B cell (primary cell): ENCODE measurements around the gene DPAGT1. TPM values are rescaled to one million over a fixed set of nuclear protein-coding genes. Genes with fewer than 3 reads are reported as not detected.
A peak's percentile ranks its signal among the peaks of the same experiment; 100 is the strongest.

Source experiments
- ATAC-seq: fragments of 200-7000 bp; cut with Tn5 transposase; one replicate; pipeline ENCODE4 v1.10.0; 2021; ENCODE audit warnings: low read depth, mild to moderate bottlenecking, moderate number of reproducible peaks, moderate library complexity
- CTCF ChIA-PET: fragments of 350-600 bp; sonication (Branson Sonifier 250); formaldehyde crosslinking; loops from one replicate; lab custom pipeline; 2021; ENCODE audit warnings: antibody characterized with exemption, inconsistent platforms; lab: Charles Lee
- POLR2A ChIA-PET: fragments of 350-600 bp; sonication (Branson Sonifier 250); formaldehyde crosslinking; loops from one replicate; lab custom pipeline; 2021; ENCODE audit warnings: antibody characterized with exemption; lab: Charles Lee
- DNase-seq: peaks from one replicate; pipeline ENCODE4 v3.0.0; 2013
- H2AFZ ChIP-seq: 2 replicates; pipeline ENCODE4 v1.6.1; 2012; ENCODE audit warnings: mild to moderate bottlenecking, low read depth, low read length; ENCODE audit not compliant: insufficient read depth, poor library complexity, severe bottlenecking
- H3K27ac ChIP-seq, 2 donors: 1 replicate in 1 of 2; 2 replicates in 1 of 2; pipeline ENCODE4 v1.5.1; 2012 to 2013; ENCODE audit warnings: low read length in 2 of 2, mild to moderate bottlenecking in 2 of 2, moderate library complexity in 1 of 2
- H3K27me3 ChIP-seq, 4 experiments: fragments of 200-600 bp in 1 of 4; sonication (generic) in 1 of 4; replicated peaks in 1 of 4; 1 replicate in 2 of 4; 2 replicates in 2 of 4; pipeline versions ENCODE4 v1.6.1 to v1.7.0; 2013 to 2016; ENCODE audit warnings: low read length in 3 of 4, mild to moderate bottlenecking in 2 of 4, mixed read lengths in 1 of 4, moderate library complexity in 1 of 4; ENCODE audit not compliant: insufficient read depth in 4 of 4, control insufficient read depth in 3 of 4; ENCODE audit errors: control extremely low read depth in 1 of 4
- H3K36me3 ChIP-seq, 2 experiments: replicated peaks in 1 of 2; 1 replicate in 1 of 2; 2 replicates in 1 of 2; pipeline versions ENCODE4 v1.6.1 to v1.7.1; 2013; ENCODE audit warnings: low read length in 1 of 2; ENCODE audit not compliant: insufficient read depth in 2 of 2, control insufficient read depth in 1 of 2; ENCODE audit errors: control extremely low read depth in 1 of 2, extremely low read depth in 1 of 2
- H3K4me1 ChIP-seq, 2 donors: fragments of 200-600 bp in 1 of 2; sonication (generic) in 1 of 2; 1 replicate in 1 of 2; 2 replicates in 1 of 2; pipeline versions ENCODE4 v1.5.1 to v1.6.1; 2013 to 2017; ENCODE audit warnings: low read length in 2 of 2; ENCODE audit not compliant: control insufficient read depth in 2 of 2, insufficient read depth in 2 of 2
- H3K4me2 ChIP-seq: replicated peaks from 2 replicates; pipeline ENCODE3; 2012; ENCODE audit warnings: mild to moderate bottlenecking, low read depth, low read length; ENCODE audit not compliant: poor library complexity, severe bottlenecking
- H3K4me3 ChIP-seq, 5 experiments: fragments of 200-600 bp in 1 of 5; sonication (generic) in 1 of 5; 1 replicate in 3 of 5; 2 replicates in 2 of 5; pipeline versions ENCODE4 v1.5.1 to v1.7.0; 2011 to 2016; ENCODE audit warnings: low read length in 4 of 5, mild to moderate bottlenecking in 4 of 5, low read depth in 2 of 5, control low read depth in 1 of 5, moderate library complexity in 1 of 5; ENCODE audit not compliant: insufficient read depth in 1 of 5; ENCODE audit errors: control extremely low read depth in 1 of 5, extremely low read depth in 1 of 5
- H3K79me2 ChIP-seq: fragments of 200-600 bp; sonication (generic); one replicate; pipeline ENCODE4 v1.6.0; 2016; ENCODE audit warnings: low read length; ENCODE audit not compliant: control insufficient read depth, insufficient read depth
- H3K9ac ChIP-seq: fragments of 200-600 bp; sonication (generic); 2 replicates; pipeline ENCODE4 v1.6.1; 2017; ENCODE audit warnings: mild to moderate bottlenecking, low read length, moderate library complexity
- H3K9me3 ChIP-seq, 3 donors: one replicate each; pipeline versions ENCODE4 v1.6.1 to v1.7.1; 2013; ENCODE audit warnings: low read length in 2 of 3; ENCODE audit not compliant: control insufficient read depth in 2 of 3, insufficient read depth in 1 of 3; ENCODE audit errors: control extremely low read depth in 1 of 3
- H4K20me1 ChIP-seq: 2 replicates; pipeline ENCODE4 v1.6.0; 2012; ENCODE audit warnings: mild to moderate bottlenecking, low read length; ENCODE audit not compliant: insufficient read depth, control insufficient read depth, poor library complexity, severe bottlenecking
- H3K27ac Mint-ChIP-seq: one replicate; pipeline ENCODE4 v1.8.0; 2021; ENCODE audit warnings: mixed read lengths
- H3K27me3 Mint-ChIP-seq: one replicate; pipeline ENCODE4 v1.8.0; 2021; ENCODE audit warnings: mixed read lengths
- H3K4me1 Mint-ChIP-seq: one replicate; pipeline ENCODE4 v1.8.0; 2021; ENCODE audit warnings: mixed read lengths
- H3K4me3 Mint-ChIP-seq: one replicate; pipeline ENCODE4 v1.8.0; 2021; ENCODE audit warnings: mixed read lengths
- H3K9me3 Mint-ChIP-seq: one replicate; pipeline ENCODE4 v1.8.0; 2022; ENCODE audit warnings: mixed read lengths; ENCODE audit not compliant: insufficient read depth
- CTCF ChIP-seq: fragments of 200-600 bp; IDR thresholded peaks from one replicate; pipeline ENCODE4 v1.8.0; 2022; ENCODE audit warnings: antibody characterized with exemption, mild to moderate bottlenecking
- EZH2 ChIP-seq: IDR thresholded peaks from 2 replicates; pipeline ENCODE4 v1.6.1; 2012; ENCODE audit warnings: borderline replicate concordance, low read depth, mild to moderate bottlenecking, moderate library complexity, low read length; ENCODE audit not compliant: insufficient read depth, poor library complexity, severe bottlenecking
- WGBS: methylation state at CpG from one replicate; pipeline ENCODE4 v1.1.5; 2013; ENCODE audit warnings: missing lambda C conversion rate; ENCODE audit not compliant: insufficient coverage; 5-methylcytosine and 5-hydroxymethylcytosine counted together
- intact Hi-C: fragments of 100-400 bp; cut with micrococcal nuclease; formaldehyde crosslinking; loops from one replicate; pipeline ENCODE4 v1.10.0; 2022
- polyA plus RNA-seq: library from polyadenylated mRNA; depleted of rRNA; stranded (reverse); fragments of >200 nt; gene quantifications from 2 replicates; pipeline ENCODE4 v1.2.3, GENCODE V29; 2012
- total RNA-seq, 2 donors: library from RNA; stranded (reverse); fragments of 120-200 nt in 1 of 2; gene quantifications; 1 replicate in 1 of 2; 2 replicates in 1 of 2; pipeline versions ENCODE4 v1.2.3 to v1.2.4, GENCODE V29; 2013 to 2022

Gene DPAGT1
- total and polyA plus RNA-seq, 2 donors (not counting 1 experiment from before 2014, with no cell fraction given), result 38.3 to 64.3 TPM

GRCh38 chr11:119077839-119078238, 23.8 kb downstream of the DPAGT1 start:
- no peaks in the 10 kb centered on the region for H3K9me3 Mint-ChIP-seq
- H3K4me3 ChIP-seq, result no peak overlapping the region
- ChIA-PET POLR2A (interaction anchor here (0.7 to 1.2 kb wide), 2 partner anchors 10 to 18 kb away, joined by 3 to 6 read pairs; partner anchors contain the start of gene VPS11), CTCF (no interaction called here)
- H3K4me1 ChIP-seq, result no peaks in the 10 kb centered on the region
- H3K9me3 ChIP-seq, result no peaks in the 10 kb centered on the region
- H3K9ac ChIP-seq, result no peak overlapping the region
- peaks cover 6% of the 10 kb centered on the region for H3K79me2 ChIP-seq
- no peaks in the 10 kb centered on the region for H3K4me1 Mint-ChIP-seq
- H3K27ac ChIP-seq, result no peak overlapping the region
- ATAC-seq (no peak), DNase-seq (no peak)
- H3K36me3 ChIP-seq, result peaks cover 4 to 75% of the 10 kb centered on the region in 2 experiments
- no peak overlapping the region for H3K27ac Mint-ChIP-seq
- H3K27me3 ChIP-seq, result no peaks in the 10 kb centered on the region
- no peak overlapping the region for H3K4me3 Mint-ChIP-seq
- TF ChIP-seq EZH2, result no peak
- TF ChIP-seq CTCF, result no peak
- no peak overlapping the region for H2AFZ ChIP-seq
- H3K4me2 ChIP-seq, result no peak overlapping the region
- H3K27me3 Mint-ChIP-seq, result no peaks in the 10 kb centered on the region
- intact Hi-C loops, result no loop called here
- no peaks in the 10 kb centered on the region for H4K20me1 ChIP-seq
- 94% methylated on average over 11 of the region's 11 CpGs for WGBS

- peak within 1 kb of the TSS; percentile 95 for H3K9ac ChIP-seq
- H3K79me2 ChIP-seq, result peaks cover 68% of the 10 kb centered on the region
- no peaks in the 10 kb centered on the region for H4K20me1 ChIP-seq
- H3K9me3 ChIP-seq, result no peaks in the 10 kb centered on the region
- peak within 1 kb of the TSS; percentile 89 for H3K4me2 ChIP-seq
- DNase-seq, result peak; percentile 97
- peak within 1 kb of the TSS; percentile 98 for H3K27ac Mint-ChIP-seq
- WGBS, result under 1% methylated on average over 48 of the region's 49 CpGs
- TF ChIP-seq CTCF, result no peak
- no peak for TF ChIP-seq EZH2
- ChIA-PET POLR2A (interaction anchor here (0.7 to 2.2 kb wide), 13 partner anchors 10 to 495 kb away, joined by 3 to 18 read pairs (median 8); partner anchors contain the start of genes ARCN1, C2CD2L, DPAGT1 and HMBS), CTCF (interaction anchor here (0.6 to 1.7 kb wide), 20 partner anchors 10 to 254 kb away, joined by 3 to 7 read pairs (median 3); partner anchors contain the start of genes C2CD2L, CBL, DPAGT1 and HINFP)
- H3K4me3 ChIP-seq, result peak within 1 kb of the TSS; percentile 72 to 98 (median 96)
- H3K27me3 ChIP-seq, result no peaks in the 10 kb centered on the region
- H3K4me1 ChIP-seq, result peaks cover 15 to 28% of the 10 kb centered on the region in 2 donors
- H3K9me3 Mint-ChIP-seq, result no peaks in the 10 kb centered on the region
- H3K27me3 Mint-ChIP-seq, result no peaks in the 10 kb centered on the region
- peak within 1 kb of the TSS; percentile 97 for H2AFZ ChIP-seq
- intact Hi-C loops, result loop anchor here (1.0 kb wide), 8 partner anchors 10 to 130 kb away; partner anchors contain the start of genes HINFP, HMBS, HYOU1 and RPS25
- H3K36me3 ChIP-seq, result peaks cover 3 to 29% of the 10 kb centered on the region in 2 experiments
- H3K4me1 Mint-ChIP-seq, result peaks cover 38% of the 10 kb centered on the region
- peak; percentile 96 for ATAC-seq
- H3K4me3 Mint-ChIP-seq, result peak within 1 kb of the TSS; percentile 100
- peak within 1 kb of the TSS; percentile 88 to 92 for H3K27ac ChIP-seq
Observed at GRCh38 chr11:119067371-119068222, 34.1 kb downstream of the DPAGT1 start, which contains the start of gene VPS11. TSS of gene VPS11 (plus strand) at chr11:119067818. CDS start at chr11:119067824, 6 bp downstream.
